Lung microvascular endothelial cell (primary cell): Measurements from ENCODE around the gene KLHL22. TPM values are rescaled to one million over a fixed set of nuclear protein-coding genes. Genes with fewer than 3 reads are reported as not detected.

Source experiments
- DNase-seq, 2 donors: peaks; one replicate each; pipeline versions ENCODE4 v3.0.0 to v3.0.0-alpha.2; 2010; ENCODE audit warnings: low read depth in 2 of 2
- total RNA-seq: library from RNA; depleted of rRNA; stranded (reverse); fragments of >200 nt; gene quantifications from 2 replicates; pipeline ENCODE4 v1.2.1, GENCODE V29; 2014

KLHL22 gene
- total RNA-seq, 1 donor from 2014 or later, result 13.7 TPM

DNA sequence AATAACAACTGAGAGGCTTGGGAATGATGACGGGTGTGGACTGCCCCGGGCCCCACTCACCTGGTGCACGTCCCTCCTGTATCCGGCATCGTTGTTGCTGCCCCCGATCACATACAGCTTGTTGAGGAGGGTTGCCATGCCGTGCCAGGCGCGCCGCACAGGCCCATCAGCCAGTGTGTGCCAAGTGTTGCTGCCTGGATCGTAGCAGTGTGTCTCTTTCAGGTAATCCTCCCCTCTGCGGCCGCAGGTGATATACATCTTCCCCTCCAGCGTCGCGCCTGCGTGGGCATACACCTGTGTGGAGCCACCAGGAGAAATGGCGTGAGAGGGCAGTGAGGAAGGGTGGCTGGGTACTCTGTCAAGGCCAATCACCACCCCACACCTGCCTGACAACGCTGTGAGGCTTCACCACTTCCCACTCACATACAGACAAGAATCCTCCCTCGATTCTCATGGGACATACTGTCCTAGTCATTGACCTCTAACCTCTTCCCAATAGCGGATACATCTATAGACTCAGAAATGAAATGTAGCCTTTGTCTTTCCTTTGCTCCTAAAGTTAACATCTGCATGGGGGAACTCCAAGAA, 49.1 kb downstream of the KLHL22 start:
- DNase-seq, result no peak

DNA sequence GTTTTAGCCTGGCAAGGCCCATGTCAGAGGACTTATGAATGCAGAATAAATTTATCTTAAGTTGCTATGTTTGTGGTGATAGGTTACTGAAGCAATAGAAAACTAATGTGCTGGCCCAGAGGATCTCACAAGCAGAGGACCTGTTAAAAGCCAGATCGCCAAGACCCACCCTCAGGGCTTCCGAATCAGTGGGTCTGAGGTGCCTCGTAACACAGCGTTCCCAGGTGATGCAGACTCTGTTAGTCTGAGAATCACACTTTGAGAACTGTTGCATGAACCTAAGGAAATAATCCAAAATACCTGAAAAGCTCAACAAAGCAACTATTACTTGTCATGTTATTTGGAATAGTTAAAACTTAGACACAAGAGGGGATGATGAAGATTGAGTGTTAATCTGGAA, 51.3 kb downstream of the KLHL22 start:
- DNase-seq, result no peak

DNA sequence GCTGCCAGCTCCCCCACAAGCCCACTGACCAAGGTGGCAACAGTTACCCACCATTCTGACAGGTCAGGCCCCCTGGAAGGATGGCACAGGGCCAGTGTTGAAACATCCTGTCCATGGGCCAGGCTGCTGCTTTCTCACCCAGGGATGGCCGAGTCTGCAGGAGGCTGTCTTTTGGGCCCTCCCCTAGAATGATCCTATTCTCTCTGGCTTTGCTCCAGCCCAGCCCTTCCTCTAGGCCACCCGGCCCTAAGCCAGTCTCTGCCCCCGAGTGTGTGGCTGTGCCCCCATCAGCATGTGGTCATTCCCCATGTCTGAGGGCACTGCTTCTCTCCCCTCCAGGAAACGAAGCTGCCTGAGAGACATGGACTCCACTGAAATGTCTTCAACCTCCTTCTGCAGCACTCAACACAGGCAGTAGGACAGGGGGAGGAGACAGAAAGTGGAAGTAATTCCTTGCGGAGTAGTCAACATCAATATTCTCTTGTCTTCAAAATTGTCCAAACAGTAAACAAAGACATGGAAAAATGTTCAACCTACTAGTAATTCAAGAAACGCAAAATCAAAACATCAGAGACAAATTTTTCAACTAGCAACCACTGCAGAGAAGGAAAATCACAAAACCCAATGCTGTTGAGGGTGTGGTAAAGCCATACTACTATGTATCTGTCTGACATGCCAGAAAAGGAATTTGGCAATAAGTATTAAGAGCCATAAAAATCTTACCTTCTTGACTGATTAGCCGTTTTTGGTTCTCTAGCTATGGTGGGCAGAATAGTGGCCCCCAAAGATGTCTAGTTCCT, 52.9 kb downstream of the KLHL22 start:
- DNase-seq, result no peak

DNA sequence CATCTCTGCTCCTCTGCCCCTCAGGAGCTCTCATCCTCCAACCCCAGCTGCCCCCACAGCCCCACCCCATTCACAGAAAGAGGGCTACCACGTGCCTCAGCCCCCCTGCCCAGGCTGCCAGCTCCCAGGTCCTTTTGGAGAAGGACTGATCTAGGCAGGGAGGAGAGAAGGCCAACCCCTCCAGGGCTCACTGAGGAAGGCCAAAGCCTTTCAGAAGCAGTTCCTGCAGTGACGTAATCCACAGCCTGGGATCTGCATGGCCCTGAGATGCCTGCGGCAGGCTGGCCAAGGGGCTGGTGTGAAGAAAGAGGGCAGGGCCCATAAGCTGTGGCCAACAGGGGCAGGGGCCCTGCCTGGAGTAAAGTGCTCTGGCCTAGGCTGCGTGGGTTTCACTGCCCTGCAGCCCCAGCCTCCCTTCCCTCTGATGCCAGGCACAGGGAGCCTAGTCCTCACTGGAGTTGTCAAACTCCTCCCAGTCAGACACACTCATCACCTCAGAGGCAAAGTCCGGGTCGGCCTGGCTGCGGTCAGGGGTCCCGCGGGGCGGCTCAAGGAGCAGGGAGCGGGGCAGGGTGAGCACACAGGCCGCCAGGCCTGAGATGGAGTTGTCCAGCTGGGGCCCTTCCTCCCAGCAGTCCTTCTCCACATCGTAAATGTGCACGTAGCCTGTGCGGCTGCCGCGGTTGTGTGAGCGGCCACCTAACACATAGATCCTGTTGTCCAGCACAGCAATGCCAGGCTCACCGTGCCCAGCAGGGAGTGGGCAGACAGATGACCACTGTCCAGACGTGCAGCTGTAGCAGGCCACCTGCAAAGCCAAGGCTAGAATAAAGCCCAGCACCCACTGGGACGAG, 53.7 kb downstream of the KLHL22 start:
- DNase-seq, result no peak

DNA sequence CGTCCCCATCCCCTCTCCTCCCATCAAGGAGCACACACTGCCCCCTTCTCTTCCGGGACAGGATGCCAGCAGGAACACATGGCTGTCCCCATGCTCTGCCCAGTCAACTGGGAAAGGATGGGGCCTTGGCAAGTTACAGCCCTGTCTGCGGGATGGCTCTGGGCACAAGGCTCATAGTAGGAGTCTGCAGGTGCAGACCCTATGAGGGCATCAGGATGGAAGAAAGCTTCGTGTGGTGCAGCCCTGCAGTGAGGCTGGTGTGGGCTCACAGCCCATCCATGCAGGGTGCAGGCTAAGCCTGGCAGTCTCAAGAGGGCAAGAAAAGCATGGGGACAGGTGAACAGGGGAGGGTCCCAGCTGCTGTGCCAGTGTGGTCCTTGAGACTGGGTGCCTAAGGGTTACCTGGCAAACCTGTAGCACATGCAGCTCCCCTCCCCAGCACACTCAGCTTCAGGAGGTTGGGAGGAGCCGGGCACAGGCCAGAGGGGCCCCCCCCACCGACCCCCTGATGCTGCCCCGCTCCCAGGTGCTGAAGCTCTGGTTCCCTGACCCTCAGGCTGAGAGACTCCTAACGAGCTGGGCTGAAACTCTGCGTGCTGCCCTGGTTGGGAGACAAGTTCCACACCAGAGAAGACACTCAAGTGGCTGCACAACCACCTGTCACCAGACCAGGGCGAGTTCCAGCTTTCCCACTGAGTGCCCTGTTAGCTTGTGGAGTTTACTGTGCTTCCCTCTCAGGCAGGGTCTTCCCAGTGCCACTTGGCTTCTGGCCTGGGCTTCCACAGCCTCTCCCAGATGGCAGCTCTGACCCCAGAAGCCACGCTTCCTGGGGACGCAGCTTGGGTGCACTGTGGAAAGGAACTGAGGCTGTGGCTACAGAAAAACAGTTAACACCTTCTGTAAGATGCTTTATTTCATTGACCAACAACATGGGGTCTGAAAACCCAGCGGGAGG, 54.7 kb downstream of the KLHL22 start:
- DNase-seq, result no peak

DNA sequence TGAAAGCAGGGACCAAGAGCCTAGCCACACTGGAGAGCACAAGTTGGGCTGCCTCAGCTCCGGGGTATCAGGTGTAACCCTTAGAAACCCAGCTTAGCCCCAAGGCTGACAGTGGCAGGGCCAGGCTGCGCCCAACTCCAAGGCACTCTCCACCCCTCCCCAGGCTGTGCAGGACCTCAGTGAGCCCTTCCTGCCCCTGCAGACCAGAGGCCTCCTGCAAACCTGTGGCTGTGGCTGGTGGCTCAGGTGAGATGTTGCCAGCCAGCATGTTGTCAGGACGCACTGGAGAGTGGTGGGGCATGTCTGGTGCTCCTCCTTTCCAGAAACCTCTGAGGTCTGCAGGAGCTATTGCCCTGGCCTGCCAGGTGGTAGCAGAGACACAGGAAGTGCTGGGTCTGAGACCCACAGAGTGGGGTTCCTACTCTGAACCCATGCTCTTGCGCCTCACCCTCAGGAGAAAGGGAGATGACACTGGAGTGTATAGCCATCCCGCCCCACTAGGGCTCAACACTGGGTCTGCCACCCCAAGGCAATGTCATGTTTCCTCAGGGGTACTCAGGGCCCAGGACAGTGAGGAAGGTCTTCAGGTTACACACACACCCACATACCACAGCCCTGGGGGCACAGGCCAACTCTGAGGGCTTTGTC, 55.5 kb downstream of the KLHL22 start:
- no peak for DNase-seq

DNA sequence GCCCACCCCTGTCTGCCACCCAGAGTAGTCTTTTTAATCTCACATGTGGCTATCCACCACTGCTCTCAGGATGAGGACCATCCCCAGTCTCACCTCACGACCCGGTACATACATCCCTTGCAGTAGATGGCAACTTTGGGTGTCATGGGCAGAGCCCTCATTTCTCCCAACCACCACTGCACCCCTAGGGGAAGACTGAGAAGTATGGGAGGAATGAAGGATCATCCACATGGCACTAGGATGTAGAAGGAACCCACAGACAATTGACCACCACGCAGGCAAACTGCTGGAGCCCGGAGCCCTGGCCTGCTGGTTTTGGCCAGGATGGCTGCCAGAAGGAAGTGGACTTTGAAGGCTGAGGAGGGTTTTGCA, 56.1 kb downstream of the KLHL22 start:
- DNase-seq, result no peak

DNA sequence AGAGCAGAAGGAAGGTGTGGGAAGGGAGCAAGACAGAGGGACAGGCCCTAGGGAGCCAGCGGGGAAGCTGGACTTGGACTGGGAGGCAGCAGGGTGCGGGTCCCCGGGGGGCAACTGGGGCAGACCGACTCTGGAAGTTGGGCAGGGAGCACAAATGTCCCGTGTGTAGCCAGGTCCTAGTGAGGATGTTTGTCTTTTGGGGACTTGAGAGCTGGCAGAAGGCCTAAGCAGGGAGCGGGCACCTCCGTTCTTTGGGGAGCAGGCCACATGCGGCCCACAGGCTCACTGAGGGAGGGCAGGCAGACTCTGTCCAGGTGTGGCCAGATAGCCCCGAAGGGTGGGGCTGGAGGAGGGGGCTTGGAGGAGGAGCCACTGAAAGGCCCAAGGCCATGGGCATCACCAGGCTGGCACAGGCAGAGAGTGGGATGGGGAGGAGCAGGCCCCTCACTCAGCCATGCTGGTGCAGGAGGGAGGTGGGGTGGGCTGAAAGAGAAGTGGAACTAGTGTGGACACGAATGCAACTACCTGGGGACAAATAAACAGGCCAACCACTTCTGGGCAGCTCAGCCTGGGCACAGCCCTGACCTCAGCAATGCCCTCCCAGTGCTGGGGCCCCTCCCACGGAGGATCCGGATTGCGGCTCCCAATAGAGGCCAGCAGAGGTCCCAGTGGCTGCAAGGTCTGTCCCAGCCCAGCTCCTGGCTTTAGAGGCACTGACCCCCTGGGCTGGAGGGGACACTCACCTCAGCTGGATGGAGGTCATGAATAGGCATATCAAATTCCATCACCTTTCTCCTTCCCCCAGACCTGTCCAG, 56.7 kb downstream of the KLHL22 start:
- DNase-seq, result peak in 1 of 2 donors; percentile 30

DNA sequence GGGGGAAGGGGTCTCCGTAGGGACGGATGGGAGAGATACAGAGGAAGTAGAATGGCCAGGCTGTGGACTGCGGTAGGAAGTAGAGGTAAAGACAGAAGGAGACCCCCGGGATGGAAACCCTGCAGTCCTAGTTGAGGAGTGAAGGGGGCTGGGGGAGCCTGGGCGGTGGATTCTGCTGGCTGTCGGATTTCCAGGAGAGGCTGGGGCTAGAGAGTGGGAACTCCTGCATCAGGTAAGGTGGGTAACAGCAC, 57.2 kb downstream of the KLHL22 start:
- DNase-seq, result no peak

DNA sequence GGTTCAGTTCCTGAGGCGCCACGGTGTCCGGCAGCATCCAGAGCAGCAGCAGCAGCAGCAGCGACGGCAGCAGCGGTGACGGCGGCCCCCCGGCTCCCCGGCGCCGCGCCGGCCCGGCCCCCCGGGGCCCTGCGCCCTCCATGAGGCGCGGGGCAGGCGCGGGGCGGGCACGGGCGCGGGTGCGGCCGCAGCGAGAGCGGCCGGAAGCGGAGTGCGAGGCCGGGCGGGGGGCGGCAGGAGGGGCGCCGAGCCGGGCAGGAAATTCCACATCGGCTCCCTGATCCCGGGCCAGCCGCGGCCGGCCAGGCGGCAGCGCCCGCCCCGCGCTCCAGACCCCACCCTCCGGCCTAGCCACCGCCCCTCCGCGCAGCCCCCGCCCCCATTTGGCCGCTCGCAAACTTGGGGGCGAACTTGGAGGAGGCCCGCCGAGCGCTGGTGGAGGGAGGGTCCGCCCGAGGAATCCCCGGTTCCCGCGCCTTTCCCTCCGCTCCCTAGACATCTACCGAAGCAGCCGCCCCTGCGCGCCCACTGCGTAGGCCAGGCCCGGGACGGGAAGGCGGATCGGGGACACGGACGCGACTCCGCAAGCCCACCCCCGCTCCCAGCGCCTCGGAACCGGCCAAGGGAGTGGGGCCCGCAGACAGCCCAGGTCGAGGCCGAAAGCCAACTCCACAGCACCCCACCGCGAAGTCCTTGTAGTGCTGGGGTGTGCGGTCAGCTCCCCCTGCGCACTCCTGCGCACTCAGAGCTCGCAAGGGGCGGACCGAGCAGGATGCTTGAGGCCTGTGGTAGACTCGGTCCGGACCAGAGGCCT, 57.8 kb downstream of the KLHL22 start, which contains the start of gene SCARF2:
TSS of gene SCARF2 (minus strand) at position 213 of the 814 bp plus-strand sequence. CDS start at position 142, 71 bp downstream.
- peak; percentile 31 to 75 for DNase-seq

DNA sequence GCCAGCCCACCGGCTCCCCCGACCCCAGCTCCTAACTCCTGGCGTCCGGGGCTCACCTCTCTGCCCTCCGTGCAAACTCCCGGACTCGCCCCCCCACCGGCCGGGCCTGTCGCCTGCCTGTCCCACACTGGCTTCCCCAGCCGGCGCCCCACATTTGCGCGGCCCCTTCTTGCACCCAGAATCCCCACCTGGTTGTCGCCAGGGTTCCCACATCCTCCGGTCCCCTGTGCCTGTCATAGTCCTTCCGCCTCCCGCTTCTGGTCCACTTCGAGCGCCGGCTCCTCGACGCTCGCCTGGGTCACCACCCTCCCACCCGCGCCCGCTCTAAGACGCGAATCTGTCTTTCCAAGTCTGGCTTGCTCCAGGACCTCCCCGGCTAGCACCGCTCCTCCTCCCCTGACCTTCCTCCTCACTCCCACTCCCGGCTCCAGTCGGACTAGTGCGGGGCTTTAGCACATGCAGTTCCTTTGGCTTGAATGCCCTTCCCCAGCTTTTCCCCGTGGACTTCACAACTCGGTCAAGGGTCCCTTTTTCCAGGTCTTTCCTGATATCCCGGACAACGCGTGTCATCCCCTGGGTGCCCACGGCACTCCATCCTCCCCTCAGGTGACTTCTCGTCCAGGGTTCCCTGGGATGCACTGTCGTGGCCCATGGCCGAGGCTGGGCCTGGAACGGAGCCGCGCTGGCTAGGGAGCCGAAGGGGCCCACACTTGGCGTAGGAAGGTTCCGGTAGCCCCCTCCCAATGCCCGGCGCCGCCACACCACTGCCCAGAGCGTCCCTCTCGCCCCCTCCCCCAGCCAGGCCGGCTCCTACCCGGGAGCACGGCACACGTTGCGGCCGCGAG, 58.6 kb downstream of the KLHL22 start:
- DNase-seq, result peak in 1 of 2 donors; percentile 34

DNA sequence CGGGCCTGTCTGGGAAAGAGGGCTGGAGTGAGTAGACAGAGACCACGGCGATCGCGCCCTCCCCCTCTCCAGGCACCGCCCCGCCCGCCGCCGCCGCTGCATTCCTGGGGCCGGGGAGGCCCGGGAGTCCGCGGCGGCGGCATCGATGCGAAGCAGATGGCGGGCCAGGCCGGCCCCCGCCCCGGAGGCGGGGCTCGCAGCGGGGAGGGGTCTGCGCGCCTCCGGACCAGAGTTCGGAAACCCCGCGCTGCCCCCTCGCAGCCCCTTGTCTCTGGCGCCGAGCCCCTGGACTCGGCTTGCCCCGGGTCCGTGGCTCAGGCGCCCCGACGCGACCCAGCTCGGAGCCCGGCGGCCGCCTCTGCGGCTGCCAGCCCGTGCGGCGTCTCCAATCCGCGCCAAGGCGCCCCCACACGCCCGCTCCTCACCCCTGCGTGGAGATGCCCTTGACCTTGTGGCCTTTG, 59.3 kb downstream of the KLHL22 start:
- no peak for DNase-seq

DNA sequence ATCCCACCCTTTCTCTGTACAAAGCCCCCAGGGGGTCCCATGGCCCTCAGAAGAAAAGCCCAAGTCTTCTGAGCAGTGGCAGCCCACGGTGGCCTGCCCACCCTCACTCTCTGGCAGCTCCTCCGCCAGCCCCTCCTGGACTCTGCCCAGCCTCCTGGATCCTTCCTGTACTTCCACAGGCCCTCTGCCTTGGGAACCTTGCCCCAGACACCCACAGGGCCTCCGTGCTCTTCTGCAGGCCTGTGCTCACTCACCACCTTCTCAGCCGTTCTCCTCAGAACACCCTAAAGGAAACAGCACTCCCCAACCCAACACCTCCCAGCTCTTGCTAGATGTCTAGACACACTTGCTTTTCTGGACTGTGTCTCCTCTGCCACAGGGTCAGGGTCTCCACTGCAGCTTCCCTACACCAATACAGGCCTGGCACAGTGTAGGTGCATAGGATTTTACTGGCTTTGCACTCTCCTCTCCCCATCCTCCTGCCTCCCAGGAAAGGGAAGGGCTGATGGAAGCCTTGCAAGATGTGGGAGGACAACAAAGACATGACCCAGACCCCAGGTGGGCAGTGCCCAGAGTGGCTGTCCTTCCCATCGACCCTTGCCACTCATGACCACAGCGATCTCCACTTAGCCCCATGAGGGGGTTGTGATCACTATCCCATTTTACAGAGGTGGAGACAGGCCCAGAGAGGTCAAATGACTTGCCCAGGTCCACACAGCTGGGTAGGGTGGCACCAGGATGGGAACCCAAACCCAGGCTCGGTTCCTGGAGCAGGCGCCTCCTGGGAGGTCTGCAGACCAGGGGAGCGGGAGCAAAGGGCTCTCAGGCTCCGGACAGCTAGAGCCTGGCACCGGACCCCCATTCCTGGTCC, 59.9 kb downstream of the KLHL22 start:
- no peak for DNase-seq

DNA sequence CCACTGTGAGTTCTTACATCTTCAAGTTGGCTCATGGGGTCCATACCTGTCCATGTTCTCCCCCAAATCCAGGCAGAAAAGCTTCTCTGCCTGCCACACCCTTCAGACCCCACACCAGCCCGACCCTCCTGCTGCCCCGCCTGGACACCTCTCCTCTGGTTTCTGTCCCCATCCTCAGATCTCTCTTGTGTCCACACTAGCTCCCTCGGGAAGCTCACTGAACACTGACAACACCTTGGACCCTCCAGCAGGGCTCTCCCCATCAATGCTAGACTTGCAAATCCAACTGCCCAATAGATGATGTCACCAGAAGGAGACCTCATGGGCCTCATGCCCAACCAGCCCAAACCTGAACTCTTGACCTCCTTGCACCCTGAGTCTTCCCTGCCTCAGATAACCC, 60.8 kb downstream of the KLHL22 start:
- no peak for DNase-seq

DNA sequence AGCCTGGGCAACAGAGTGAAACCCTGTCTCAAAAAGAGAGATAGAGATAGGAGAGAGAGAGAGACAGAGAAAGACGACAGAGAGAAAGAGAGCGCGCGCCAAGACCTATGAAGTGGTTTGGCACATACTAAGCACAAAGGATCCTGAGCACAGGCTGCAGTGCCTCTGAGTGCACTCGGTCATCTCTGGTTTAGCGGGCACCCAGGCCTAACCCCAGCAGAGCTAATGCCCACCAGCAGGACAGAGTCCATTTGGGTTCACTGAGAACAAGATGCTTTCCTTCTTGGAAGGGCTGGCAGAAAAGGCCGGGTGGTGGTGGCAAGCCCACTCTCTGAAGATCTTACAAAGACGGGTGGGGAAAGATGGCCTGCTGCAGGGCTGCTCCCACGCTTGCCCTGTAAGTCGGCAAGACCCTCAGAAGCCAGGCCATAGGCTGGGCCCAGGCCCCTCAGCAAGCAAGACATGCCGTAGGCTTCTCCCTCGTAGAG, 61.3 kb downstream of the KLHL22 start:
- DNase-seq, result no peak

DNA sequence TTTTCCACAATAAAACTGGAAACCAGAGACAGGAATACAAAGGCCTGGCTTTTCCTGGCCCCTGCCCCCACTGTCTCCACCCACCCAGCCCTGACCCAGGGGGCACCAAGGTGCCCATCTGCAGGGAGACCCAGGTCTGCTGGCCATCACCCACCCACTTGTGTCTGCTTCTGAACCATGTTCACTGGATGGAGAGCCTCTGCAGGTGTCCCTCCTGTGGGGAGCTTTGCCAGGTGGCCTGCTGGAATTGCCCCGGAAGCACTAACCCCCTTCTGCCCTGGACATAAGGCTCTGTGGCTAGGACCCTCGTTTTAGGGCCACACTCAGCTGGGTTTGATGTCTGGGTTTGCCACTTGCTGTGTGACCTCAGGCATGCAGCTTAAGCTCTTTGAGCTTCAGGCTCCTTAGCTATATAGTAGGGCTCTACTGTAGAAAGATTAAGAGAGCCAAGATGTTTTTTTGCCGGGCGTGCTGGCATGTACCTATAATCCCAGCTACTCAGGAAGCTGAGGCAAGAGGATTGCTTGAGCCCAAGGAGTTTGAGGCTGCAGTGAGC, 61.8 kb downstream of the KLHL22 start:
- no peak for DNase-seq

DNA sequence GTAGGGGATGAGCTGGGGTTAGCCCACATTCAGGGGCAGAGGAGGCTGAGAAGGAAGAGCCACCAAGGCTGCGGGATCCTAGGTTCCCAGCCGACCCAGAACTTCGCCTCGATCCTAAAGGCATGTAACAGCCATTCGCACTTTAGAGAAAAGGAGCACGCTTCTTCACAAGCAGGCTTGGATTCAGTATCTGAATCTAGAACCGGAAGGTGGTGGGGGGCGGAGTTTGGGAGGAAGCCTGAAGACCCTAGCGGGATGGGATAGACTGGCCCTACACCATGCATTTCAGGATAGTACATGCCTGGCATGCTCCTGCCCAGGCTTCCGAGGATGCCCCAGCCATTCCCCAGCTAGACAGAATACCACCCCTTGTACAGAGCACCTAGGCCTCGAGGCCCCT, 62.4 kb downstream of the KLHL22 start:
- DNase-seq, result no peak
